ENCODE measurements around the gene CACNA1E. TPM values are rescaled to one million over a fixed set of nuclear protein-coding genes. Genes with fewer than 3 reads are reported as not detected.

CACNA1E gene
- total RNA-seq, 1 experiment from 2014 or later = 0.45 TPM

GRCh38 chr1:181791721-181792120, 308.4 kb downstream of the CACNA1E start:
- POLR2A ChIA-PET = no interaction called here
- Histone ChIP-seq H3K4me1 (no peaks in the 10 kb centered on the region), H3K9me3 (no peaks in the 10 kb centered on the region; the same call in 1 of the 2 replicates), H3K4me3 (ENCODE audit: low read depth, low read length) (no peak overlapping the region), H3K36me3 (ENCODE audit: control insufficient read depth, insufficient read depth, low read length) (no peaks in the 10 kb centered on the region), H3K27me3 (replicated peaks; ENCODE audit: control insufficient read depth, insufficient read depth, low read length) (no peaks in the 10 kb centered on the region; the same call in 1 of the 2 replicates)
- no peak overlapping the region for H3K4me3 Mint-ChIP-seq (ENCODE audit: unreplicated experiment)
- no peaks in the 10 kb centered on the region for H3K9me3 Mint-ChIP-seq (ENCODE audit: unreplicated experiment)
- no TSS peak for BruUV-seq (replicated peaks)
- intact Hi-C loops (cut with micrococcal nuclease; ENCODE audit: unreplicated experiment) = no loop called here
- no peak for TF ChIP-seq CTCF (IDR thresholded peaks at IDR 0.05; ENCODE audit: insufficient read depth in 1 of 2, low read depth in 1 of 2, low read length in 1 of 2, severe bottlenecking in 1 of 2, unreplicated experiment in 1 of 2)
- DNase-seq = no peak
- H3K4me1 Mint-ChIP-seq (ENCODE audit: low read depth, unreplicated experiment) = no peaks in the 10 kb centered on the region
- H3K27me3 Mint-ChIP-seq (ENCODE audit: insufficient read depth, unreplicated experiment) = peaks cover 34% of the 10 kb centered on the region
- no peak overlapping the region for H3K27ac Mint-ChIP-seq (ENCODE audit: unreplicated experiment)
- CTCF ChIA-PET = no interaction called here
- H3K36me3 Mint-ChIP-seq (ENCODE audit: insufficient read depth, unreplicated experiment) = no peaks in the 10 kb centered on the region

GRCh38 chr1:181793831-181794230, 310.5 kb downstream of the CACNA1E start:
- no peak overlapping the region for H3K4me3 Mint-ChIP-seq (ENCODE audit: unreplicated experiment)
- peaks cover 33% of the 10 kb centered on the region for H3K27me3 Mint-ChIP-seq (ENCODE audit: insufficient read depth, unreplicated experiment)
- Histone ChIP-seq H3K36me3 (ENCODE audit: control insufficient read depth, insufficient read depth, low read length) (no peaks in the 10 kb centered on the region), H3K27me3 (replicated peaks; ENCODE audit: control insufficient read depth, insufficient read depth, low read length) (peaks cover 1% of the 10 kb centered on the region; the same call in 1 of the 2 replicates), H3K9me3 (no peaks in the 10 kb centered on the region), H3K4me1 (no peaks in the 10 kb centered on the region), H3K4me3 (ENCODE audit: low read depth, low read length) (no peak overlapping the region)
- CTCF ChIA-PET = no interaction called here
- BruUV-seq (replicated peaks) = no TSS peak
- no peak for TF ChIP-seq CTCF (IDR thresholded peaks at IDR 0.05; ENCODE audit: insufficient read depth in 1 of 2, low read depth in 1 of 2, low read length in 1 of 2, severe bottlenecking in 1 of 2, unreplicated experiment in 1 of 2)
- H3K9me3 Mint-ChIP-seq (ENCODE audit: unreplicated experiment) = no peaks in the 10 kb centered on the region
- no peak overlapping the region for H3K27ac Mint-ChIP-seq (ENCODE audit: unreplicated experiment)
- H3K36me3 Mint-ChIP-seq (ENCODE audit: insufficient read depth, unreplicated experiment) = no peaks in the 10 kb centered on the region
- POLR2A ChIA-PET = interaction anchor here (0.6 kb wide), 1 partner anchor 681 kb away, joined by 3 read pairs; no protein-coding TSS in a partner anchor
- no peaks in the 10 kb centered on the region for H3K4me1 Mint-ChIP-seq (ENCODE audit: low read depth, unreplicated experiment)
- no peak for DNase-seq
- intact Hi-C loops (cut with micrococcal nuclease; ENCODE audit: unreplicated experiment) = no loop called here

GRCh38 chr1:181794332-181794731, 311.0 kb downstream of the CACNA1E start:
- H3K27ac Mint-ChIP-seq (ENCODE audit: unreplicated experiment) = no peak overlapping the region
- H3K4me1 ChIP-seq = no peaks in the 10 kb centered on the region
- intact Hi-C loops (cut with micrococcal nuclease; ENCODE audit: unreplicated experiment) = no loop called here
- H3K4me3 Mint-ChIP-seq (ENCODE audit: unreplicated experiment) = no peak overlapping the region
- no peak overlapping the region for H3K4me3 ChIP-seq (ENCODE audit: low read depth, low read length)
- H3K9me3 ChIP-seq = no peaks in the 10 kb centered on the region
- no peak for TF ChIP-seq CTCF (IDR thresholded peaks at IDR 0.05; ENCODE audit: insufficient read depth in 1 of 2, low read depth in 1 of 2, low read length in 1 of 2, severe bottlenecking in 1 of 2, unreplicated experiment in 1 of 2)
- H3K36me3 ChIP-seq (ENCODE audit: control insufficient read depth, insufficient read depth, low read length) = no peaks in the 10 kb centered on the region
- BruUV-seq (replicated peaks) = no TSS peak
- ChIA-PET CTCF (interaction anchor here (0.9 kb wide), 1 partner anchor 23 kb away, joined by 3 read pairs; no protein-coding TSS in a partner anchor), POLR2A (interaction anchor here (0.6 kb wide), 1 partner anchor 680 kb away, joined by 3 read pairs; no protein-coding TSS in a partner anchor)
- H3K27me3 Mint-ChIP-seq (ENCODE audit: insufficient read depth, unreplicated experiment) = peaks cover 28% of the 10 kb centered on the region
- no peak for DNase-seq
- H3K9me3 Mint-ChIP-seq (ENCODE audit: unreplicated experiment) = no peaks in the 10 kb centered on the region
- H3K27me3 ChIP-seq (replicated peaks; ENCODE audit: control insufficient read depth, insufficient read depth, low read length) = peaks cover 2% of the 10 kb centered on the region; the same call in 1 of the 2 replicates
- no peaks in the 10 kb centered on the region for H3K36me3 Mint-ChIP-seq (ENCODE audit: insufficient read depth, unreplicated experiment)
- no peaks in the 10 kb centered on the region for H3K4me1 Mint-ChIP-seq (ENCODE audit: low read depth, unreplicated experiment)
